GM23338 (cell line): ENCODE measurements around the gene CFAP74. TPM values are rescaled to one million over a fixed set of nuclear protein-coding genes. Genes with fewer than 3 reads are reported as not detected.
"Not testable (repeated sequence)": the region's sequence is repeated elsewhere in the genome, so short reads cannot be mapped to it uniquely, and the experiment has no call there.

Experiments
- ATAC-seq: fragments of 200-7000 bp; cut with Tn5 transposase; 3 replicates; pipeline ENCODE4 v1.9.1; 2020
- DNase-seq: peaks from one replicate; pipeline ENCODE4 v3.0.0-alpha.2; 2015; ENCODE audit warnings: low spot score
- H2AFZ ChIP-seq: fragments of 200-600 bp; sonication (generic); 2 replicates; pipeline ENCODE4 v1.8.0; 2016; ENCODE audit warnings: antibody characterized with exemption, mild to moderate bottlenecking, moderate library complexity
- H3F3A ChIP-seq: fragments of 200-600 bp; sonication (generic); replicated peaks from 2 replicates; pipeline ENCODE4 v1.8.0; 2017; ENCODE audit warnings: antibody characterized with exemption, mixed run types, low read depth
- H3K27ac ChIP-seq: fragments of 200-600 bp; sonication (generic); 2 replicates; pipeline ENCODE4 v1.6.1; 2016; ENCODE audit warnings: low read depth
- H3K27me3 ChIP-seq: fragments of 200-600 bp; sonication (generic); 2 replicates; pipeline ENCODE4 v1.8.0; 2016; ENCODE audit warnings: mild to moderate bottlenecking, mixed run types, moderate library complexity; ENCODE audit not compliant: insufficient read depth
- H3K36me3 ChIP-seq: fragments of 200-600 bp; sonication (generic); 2 replicates; pipeline ENCODE4 v1.8.0; 2016; ENCODE audit warnings: mild to moderate bottlenecking; ENCODE audit not compliant: insufficient read depth
- H3K4me1 ChIP-seq: fragments of 200-600 bp; sonication (generic); 2 replicates; pipeline ENCODE4 v1.8.0; 2016; ENCODE audit warnings: mild to moderate bottlenecking, moderate library complexity; ENCODE audit not compliant: insufficient read depth
- H3K4me2 ChIP-seq: fragments of 200-600 bp; sonication (generic); 2 replicates; pipeline ENCODE4 v1.7.1; 2017; ENCODE audit warnings: mixed run types
- H3K4me3 ChIP-seq: fragments of 200-600 bp; sonication (generic); 2 replicates; pipeline ENCODE4 v1.6.1; 2016; ENCODE audit warnings: mixed run types
- H3K79me2 ChIP-seq: fragments of 200-600 bp; sonication (generic); replicated peaks from 2 replicates; pipeline ENCODE4 v1.8.0; 2017; ENCODE audit warnings: mild to moderate bottlenecking; ENCODE audit not compliant: insufficient read depth
- H3K9me2 ChIP-seq: fragments of 200-600 bp; sonication (generic); 2 replicates; pipeline ENCODE4 v1.8.0; 2017; ENCODE audit not compliant: insufficient read depth
- H4K20me1 ChIP-seq: fragments of 200-600 bp; sonication (generic); replicated peaks from 2 replicates; pipeline ENCODE4 v1.8.0; 2017; ENCODE audit warnings: mild to moderate bottlenecking; ENCODE audit not compliant: insufficient read depth
- H3K27ac Mint-ChIP-seq: 2 replicates; pipeline ENCODE4 v1.8.0; 2020; ENCODE audit warnings: inconsistent platforms, mild to moderate bottlenecking, moderate library complexity, mixed read lengths
- H3K27me3 Mint-ChIP-seq: 3 replicates; pipeline ENCODE4 v1.8.0; 2022; ENCODE audit warnings: low read depth, mild to moderate bottlenecking, moderate library complexity, mixed read lengths, inconsistent platforms; ENCODE audit not compliant: insufficient read depth, poor library complexity
- H3K36me3 Mint-ChIP-seq: 3 replicates; pipeline ENCODE4 v1.8.0; 2021; ENCODE audit warnings: low read depth, mild to moderate bottlenecking, inconsistent platforms, moderate library complexity, mixed read lengths
- H3K4me1 Mint-ChIP-seq: 3 replicates; pipeline ENCODE4 v1.8.0; 2020; ENCODE audit warnings: mild to moderate bottlenecking, inconsistent platforms, mixed read lengths
- H3K4me3 Mint-ChIP-seq: 3 replicates; pipeline ENCODE4 v1.8.0; 2021; ENCODE audit warnings: moderate library complexity, mild to moderate bottlenecking, inconsistent platforms, mixed read lengths
- H3K9me3 Mint-ChIP-seq: 3 replicates; pipeline ENCODE4 v1.8.0; 2020; ENCODE audit warnings: moderate library complexity, mild to moderate bottlenecking, inconsistent platforms, mixed read lengths
- EZH2 ChIP-seq: fragments of 200-600 bp; sonication (generic); IDR thresholded peaks from one replicate; pipeline ENCODE4 v1.8.0; 2017; ENCODE audit warnings: antibody characterized with exemption, mild to moderate bottlenecking, low read depth; ENCODE audit not compliant: unreplicated experiment
- EZH2phosphoT487 ChIP-seq: fragments of 200-600 bp; sonication (generic); IDR thresholded peaks from one replicate; pipeline ENCODE4 v1.8.1; 2018; ENCODE audit warnings: antibody characterized with exemption; ENCODE audit not compliant: unreplicated experiment
- JUNB ChIP-seq: IDR thresholded peaks from one replicate; pipeline ENCODE4 v1.6.1; 2016; ENCODE audit warnings: antibody characterized with exemption; ENCODE audit not compliant: unreplicated experiment
- NANOG ChIP-seq: IDR thresholded peaks from 2 replicates; pipeline ENCODE4 v1.6.1; 2016; ENCODE audit warnings: antibody characterized with exemption, borderline replicate concordance
- POLR2AphosphoS5 ChIP-seq: IDR thresholded peaks from 2 replicates; pipeline ENCODE4 v1.6.1; 2016; ENCODE audit warnings: antibody characterized with exemption, low read depth
- STAT1 ChIP-seq: IDR thresholded peaks from one replicate; pipeline ENCODE4 v1.6.1; 2016; ENCODE audit warnings: antibody characterized with exemption; ENCODE audit not compliant: unreplicated experiment
- polyA plus RNA-seq: library from polyadenylated mRNA; unstranded; fragments of >200 nt; fragmentation: Nextera tagmentation; extraction: Ambion mirVana; gene quantifications from 2 replicates; pipeline ENCODE4 v1.2.1, GENCODE V29; 2016
- total RNA-seq: library from RNA; depleted of rRNA; stranded (reverse); fragments of >200 nt; shearing (Covaris generic); gene quantifications from 2 replicates; pipeline ENCODE4 v1.2.3, GENCODE V29; 2014
- TF ChIP-seq, protein P1 (sequence below): IDR thresholded peaks from 2 replicates; pipeline ENCODE4 v1.6.1; 2016; ENCODE audit warnings: antibody characterized with exemption
- TF ChIP-seq, protein P2 (sequence below): IDR thresholded peaks from one replicate; pipeline ENCODE4 v1.6.1; 2018; ENCODE audit warnings: antibody characterized with exemption; ENCODE audit not compliant: unreplicated experiment
- TF ChIP-seq, protein P3 (sequence below), 2 experiments: fragments of 200-600 bp in 1 of 2; sonication (generic) in 1 of 2; conservative IDR thresholded peaks; 2 replicates each; pipeline versions ENCODE4 v1.5.1 to v1.6.1; 2016 to 2017; ENCODE audit warnings: antibody characterized with exemption in 2 of 2, low read depth in 2 of 2, mild to moderate bottlenecking in 2 of 2, moderate library complexity in 1 of 2

Gene CFAP74
- total and polyA plus RNA-seq, 2 experiments from 2014 or later = 0.21 TPM; not detected in 1

DNA sequence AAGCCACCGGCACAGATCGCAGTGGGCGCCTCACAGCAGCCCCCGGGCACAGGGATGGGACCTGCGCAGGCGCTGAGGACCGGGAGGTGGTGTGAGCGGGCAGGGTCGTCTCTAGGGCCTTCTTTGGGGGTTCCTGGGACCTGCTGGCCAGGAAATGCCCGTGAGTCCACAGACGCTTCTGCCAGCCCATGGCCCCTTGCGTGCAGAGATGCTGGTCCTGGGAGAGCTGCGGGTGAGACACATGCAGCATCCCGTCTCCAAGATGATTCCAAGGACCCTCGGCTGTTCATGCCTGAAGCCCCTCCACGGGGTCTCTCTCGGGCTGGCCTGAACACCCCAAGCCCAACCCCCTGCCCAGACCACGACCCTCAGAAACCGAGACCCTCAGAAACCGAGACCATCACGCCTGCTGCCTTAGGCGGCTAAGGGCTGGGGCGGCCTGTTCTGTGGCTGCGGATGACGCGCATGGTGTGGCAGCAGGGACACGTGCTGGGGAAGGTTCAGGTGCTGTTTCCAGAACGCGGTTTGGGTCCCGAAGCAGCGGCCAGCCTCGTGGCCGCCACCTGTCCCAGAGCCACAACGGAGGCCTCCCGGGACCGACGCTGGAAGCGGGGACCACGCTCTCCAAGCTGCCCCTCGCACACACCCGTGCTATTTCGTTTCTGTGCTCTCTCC lies 23.0 kb downstream of the CFAP74 start (continued):
- no peak for TF ChIP-seq JUNB
- TF ChIP-seq POLR2AphosphoS5 = no peak
- no peak for TF ChIP-seq EZH2phosphoT487
- no peak for TF ChIP-seq NANOG

DNA sequence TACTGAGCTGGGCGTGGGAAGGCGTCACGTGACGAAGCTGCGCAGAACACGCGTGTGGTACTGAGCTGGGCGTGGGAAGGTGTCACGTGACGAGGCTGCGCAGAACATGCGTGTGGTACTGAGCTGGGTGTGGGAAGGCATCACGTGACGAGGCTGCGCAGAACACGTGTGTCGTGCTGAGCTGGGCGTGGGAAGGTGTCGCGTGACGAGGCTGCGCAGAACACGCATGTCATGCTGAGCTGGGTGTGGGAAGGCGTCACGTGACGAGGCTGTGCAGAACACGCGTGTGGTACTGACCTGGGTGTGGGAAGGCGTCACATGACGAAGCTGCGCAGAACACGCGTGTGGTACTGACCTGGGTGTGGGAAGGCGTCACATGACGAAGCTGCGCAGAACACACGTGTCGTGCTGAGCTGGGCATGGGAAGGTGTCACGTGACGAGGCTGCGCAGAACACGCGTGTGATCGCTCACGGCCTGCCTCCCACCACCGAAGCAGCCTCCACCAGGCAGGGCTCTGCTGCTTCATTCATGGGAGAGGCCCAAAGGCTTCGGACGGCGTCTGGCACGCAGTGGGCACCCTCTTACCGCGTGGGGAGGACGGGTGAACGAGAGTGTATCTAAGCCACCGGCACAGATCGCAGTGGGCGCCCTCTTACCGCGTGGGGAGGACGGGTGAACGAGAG lies 24.0 kb downstream of the CFAP74 start:
- no peak overlapping the region; the same call in 2 of the 3 replicates for H3K4me3 Mint-ChIP-seq
- no peak overlapping the region for H2AFZ ChIP-seq
- H3K27me3 ChIP-seq = no peaks in the 10 kb centered on the region
- H3K27ac Mint-ChIP-seq = no peak overlapping the region
- ATAC-seq (no peak), DNase-seq (no peak)
- H3K27me3 Mint-ChIP-seq = peaks cover 12% of the 10 kb centered on the region
- H4K20me1 ChIP-seq = no peaks in the 10 kb centered on the region
- H3K4me2 ChIP-seq = no peak overlapping the region
- H3K4me3 ChIP-seq = no peak overlapping the region
- no peaks in the 10 kb centered on the region for H3K4me1 Mint-ChIP-seq
- H3K4me1 ChIP-seq = no peaks in the 10 kb centered on the region
- 0 out of 2 replicates have a peak, but pooled peaks cover 3% of the 10 kb centered on the region for H3F3A ChIP-seq
- no peak overlapping the region for H3K27ac ChIP-seq
- H3K9me2 ChIP-seq = no peaks in the 10 kb centered on the region
- no peak for TF ChIP-seq STAT1
- no peak for TF ChIP-seq NANOG
- TF ChIP-seq, protein P1, sequence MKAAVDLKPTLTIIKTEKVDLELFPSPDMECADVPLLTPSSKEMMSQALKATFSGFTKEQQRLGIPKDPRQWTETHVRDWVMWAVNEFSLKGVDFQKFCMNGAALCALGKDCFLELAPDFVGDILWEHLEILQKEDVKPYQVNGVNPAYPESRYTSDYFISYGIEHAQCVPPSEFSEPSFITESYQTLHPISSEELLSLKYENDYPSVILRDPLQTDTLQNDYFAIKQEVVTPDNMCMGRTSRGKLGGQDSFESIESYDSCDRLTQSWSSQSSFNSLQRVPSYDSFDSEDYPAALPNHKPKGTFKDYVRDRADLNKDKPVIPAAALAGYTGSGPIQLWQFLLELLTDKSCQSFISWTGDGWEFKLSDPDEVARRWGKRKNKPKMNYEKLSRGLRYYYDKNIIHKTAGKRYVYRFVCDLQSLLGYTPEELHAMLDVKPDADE = no peak
- TF ChIP-seq, protein P2, sequence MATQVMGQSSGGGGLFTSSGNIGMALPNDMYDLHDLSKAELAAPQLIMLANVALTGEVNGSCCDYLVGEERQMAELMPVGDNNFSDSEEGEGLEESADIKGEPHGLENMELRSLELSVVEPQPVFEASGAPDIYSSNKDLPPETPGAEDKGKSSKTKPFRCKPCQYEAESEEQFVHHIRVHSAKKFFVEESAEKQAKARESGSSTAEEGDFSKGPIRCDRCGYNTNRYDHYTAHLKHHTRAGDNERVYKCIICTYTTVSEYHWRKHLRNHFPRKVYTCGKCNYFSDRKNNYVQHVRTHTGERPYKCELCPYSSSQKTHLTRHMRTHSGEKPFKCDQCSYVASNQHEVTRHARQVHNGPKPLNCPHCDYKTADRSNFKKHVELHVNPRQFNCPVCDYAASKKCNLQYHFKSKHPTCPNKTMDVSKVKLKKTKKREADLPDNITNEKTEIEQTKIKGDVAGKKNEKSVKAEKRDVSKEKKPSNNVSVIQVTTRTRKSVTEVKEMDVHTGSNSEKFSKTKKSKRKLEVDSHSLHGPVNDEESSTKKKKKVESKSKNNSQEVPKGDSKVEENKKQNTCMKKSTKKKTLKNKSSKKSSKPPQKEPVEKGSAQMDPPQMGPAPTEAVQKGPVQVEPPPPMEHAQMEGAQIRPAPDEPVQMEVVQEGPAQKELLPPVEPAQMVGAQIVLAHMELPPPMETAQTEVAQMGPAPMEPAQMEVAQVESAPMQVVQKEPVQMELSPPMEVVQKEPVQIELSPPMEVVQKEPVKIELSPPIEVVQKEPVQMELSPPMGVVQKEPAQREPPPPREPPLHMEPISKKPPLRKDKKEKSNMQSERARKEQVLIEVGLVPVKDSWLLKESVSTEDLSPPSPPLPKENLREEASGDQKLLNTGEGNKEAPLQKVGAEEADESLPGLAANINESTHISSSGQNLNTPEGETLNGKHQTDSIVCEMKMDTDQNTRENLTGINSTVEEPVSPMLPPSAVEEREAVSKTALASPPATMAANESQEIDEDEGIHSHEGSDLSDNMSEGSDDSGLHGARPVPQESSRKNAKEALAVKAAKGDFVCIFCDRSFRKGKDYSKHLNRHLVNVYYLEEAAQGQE = no peak
- no peak for TF ChIP-seq EZH2
- TF ChIP-seq, protein P3, sequence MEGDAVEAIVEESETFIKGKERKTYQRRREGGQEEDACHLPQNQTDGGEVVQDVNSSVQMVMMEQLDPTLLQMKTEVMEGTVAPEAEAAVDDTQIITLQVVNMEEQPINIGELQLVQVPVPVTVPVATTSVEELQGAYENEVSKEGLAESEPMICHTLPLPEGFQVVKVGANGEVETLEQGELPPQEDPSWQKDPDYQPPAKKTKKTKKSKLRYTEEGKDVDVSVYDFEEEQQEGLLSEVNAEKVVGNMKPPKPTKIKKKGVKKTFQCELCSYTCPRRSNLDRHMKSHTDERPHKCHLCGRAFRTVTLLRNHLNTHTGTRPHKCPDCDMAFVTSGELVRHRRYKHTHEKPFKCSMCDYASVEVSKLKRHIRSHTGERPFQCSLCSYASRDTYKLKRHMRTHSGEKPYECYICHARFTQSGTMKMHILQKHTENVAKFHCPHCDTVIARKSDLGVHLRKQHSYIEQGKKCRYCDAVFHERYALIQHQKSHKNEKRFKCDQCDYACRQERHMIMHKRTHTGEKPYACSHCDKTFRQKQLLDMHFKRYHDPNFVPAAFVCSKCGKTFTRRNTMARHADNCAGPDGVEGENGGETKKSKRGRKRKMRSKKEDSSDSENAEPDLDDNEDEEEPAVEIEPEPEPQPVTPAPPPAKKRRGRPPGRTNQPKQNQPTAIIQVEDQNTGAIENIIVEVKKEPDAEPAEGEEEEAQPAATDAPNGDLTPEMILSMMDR (conservative IDR thresholded peaks at IDR 0.05; ENCODE audit: low read depth in 2 of 2) = no peak
- no peaks in the 10 kb centered on the region for H3K79me2 ChIP-seq
- no peaks in the 10 kb centered on the region for H3K36me3 ChIP-seq
- no peaks in the 10 kb centered on the region; the same call in 1 of the 3 replicates for H3K36me3 Mint-ChIP-seq
- H3K9me3 Mint-ChIP-seq = peaks cover 19% of the 10 kb centered on the region

DNA sequence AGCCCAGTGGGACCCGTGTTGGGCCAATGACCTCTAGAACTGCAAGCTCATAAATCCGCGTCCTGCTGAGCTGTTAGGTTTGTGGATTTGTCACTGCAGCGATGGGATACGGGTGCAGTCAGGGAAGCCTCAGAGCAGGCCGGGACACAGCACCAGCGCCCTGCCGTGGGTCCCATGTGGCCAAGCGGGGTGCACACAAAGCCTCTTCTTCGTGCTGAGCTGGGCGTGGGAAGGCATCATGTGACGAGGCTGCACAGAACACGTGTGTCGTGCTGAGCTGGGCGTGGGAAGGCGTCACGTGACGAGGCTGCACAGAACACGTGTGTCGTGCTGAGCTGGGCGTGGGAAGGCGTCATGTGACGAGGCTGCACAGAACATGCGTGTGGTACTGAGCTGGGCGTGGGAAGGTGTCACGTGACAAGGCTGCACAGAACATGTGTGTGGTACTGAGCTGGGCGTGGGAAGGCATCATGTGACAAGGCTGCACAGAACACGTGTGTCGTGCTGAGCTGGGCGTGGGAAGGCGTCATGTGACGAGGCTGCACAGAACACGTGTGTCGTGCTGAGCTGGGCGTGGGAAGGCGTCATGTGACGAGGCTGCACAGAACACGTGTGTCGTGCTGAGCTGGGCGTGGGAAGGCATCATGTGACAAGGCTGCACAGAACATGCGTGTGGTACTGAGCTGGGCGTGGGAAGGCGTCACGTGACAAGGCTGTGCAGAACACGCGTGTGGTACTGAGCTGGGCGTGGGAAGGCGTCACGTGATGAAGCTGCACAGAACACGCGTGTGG lies 24.7 kb downstream of the CFAP74 start:
- H3K4me3 ChIP-seq, H3K36me3 Mint-ChIP-seq, H3K27ac ChIP-seq, H3K27me3 ChIP-seq, H3K4me3 Mint-ChIP-seq, H3K9me2 ChIP-seq, H3K4me2 ChIP-seq, H3K27ac Mint-ChIP-seq, H4K20me1 ChIP-seq, H3K36me3 ChIP-seq, H3K4me1 ChIP-seq, H3K79me2 ChIP-seq, H3K4me1 Mint-ChIP-seq, H3F3A ChIP-seq, DNase-seq, ATAC-seq, H2AFZ ChIP-seq: not testable (repeated sequence)
- H3K27me3 Mint-ChIP-seq = peaks cover 12% of the 10 kb centered on the region
- peaks cover 19% of the 10 kb centered on the region for H3K9me3 Mint-ChIP-seq
